Measurements from ENCODE around the gene TCF7L2.
"Not testable (repeated sequence)": the region's sequence is repeated elsewhere in the genome, so short reads cannot be mapped to it uniquely, and the experiment has no call there.

TCF7L2 gene

GRCh38 chr10:113104047-113104446, 154.0 kb downstream of the TCF7L2 start:
- Histone ChIP-seq H3K9ac (ENCODE audit: low read depth, low read length) (no peak overlapping the region; the same call in 1 of the 2 replicates), H3K9me3 (ENCODE audit: control insufficient read depth, insufficient read depth, low read length) (no peaks in the 10 kb centered on the region)

GRCh38 chr10:113108194-113108835, 158.3 kb downstream of the TCF7L2 start:
- no peak overlapping the region for H3K9ac ChIP-seq (ENCODE audit: low read depth, low read length)
- H3K36me3 ChIP-seq (ENCODE audit: insufficient read depth, low read length), result no peaks in the 10 kb centered on the region; the same call in 1 of the 2 replicates
- no peaks in the 10 kb centered on the region for H3K9me3 ChIP-seq (ENCODE audit: control insufficient read depth, insufficient read depth, low read length)
- H3K4me1 ChIP-seq (ENCODE audit: insufficient read depth, low read length), result peaks cover 9% of the 10 kb centered on the region; the same call in 1 of the 2 replicates

More at GRCh38 chr10:113104047-113104446, 154.0 kb downstream of the TCF7L2 start:
- H3K36me3 ChIP-seq (ENCODE audit: insufficient read depth, low read length), result no peaks in the 10 kb centered on the region; the same call in none of the 2 replicates
- H3K4me1 ChIP-seq (ENCODE audit: insufficient read depth, low read length), result peaks cover 9% of the 10 kb centered on the region; the same call in 1 of the 2 replicates

- Histone ChIP-seq H3K9me3 (ENCODE audit: control insufficient read depth, insufficient read depth, low read length) (no peaks in the 10 kb centered on the region), H3K9ac (ENCODE audit: low read depth, low read length) (no peak overlapping the region), H3K36me3 (ENCODE audit: insufficient read depth, low read length) (no peaks in the 10 kb centered on the region; the same call in 1 of the 2 replicates), H3K4me1 (ENCODE audit: insufficient read depth, low read length) (peaks cover 9% of the 10 kb centered on the region; the same call in 1 of the 2 replicates)
Measured at GRCh38 chr10:113108948-113109347, 158.9 kb downstream of the TCF7L2 start.

- not testable (repeated sequence) for H3K36me3 ChIP-seq (ENCODE audit: insufficient read depth, low read length); H3K9ac ChIP-seq (ENCODE audit: low read depth, low read length); H3K9me3 ChIP-seq (ENCODE audit: control insufficient read depth, insufficient read depth, low read length); H3K4me1 ChIP-seq (ENCODE audit: insufficient read depth, low read length)
Measured at GRCh38 chr10:113109482-113109881, 159.4 kb downstream of the TCF7L2 start.

DNA sequence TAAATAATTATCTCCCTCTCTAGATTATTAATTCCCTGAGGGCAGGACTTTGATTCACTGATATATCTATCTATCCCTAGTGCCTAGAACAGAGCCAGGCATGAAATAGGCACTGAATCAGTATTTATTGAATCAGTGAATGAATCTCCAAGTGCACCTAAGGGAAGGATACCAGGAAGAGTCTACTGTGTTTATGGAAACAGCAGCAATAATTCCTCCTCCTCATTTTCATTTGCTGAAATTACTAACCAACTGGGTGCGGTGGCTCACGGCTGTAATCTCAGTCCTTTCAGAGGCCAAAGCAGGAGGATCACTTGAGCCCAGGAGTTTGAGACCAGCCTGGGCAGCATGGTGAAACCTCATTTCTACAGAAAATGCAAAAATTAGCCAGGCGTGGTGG, 161.2 kb downstream of the TCF7L2 start:
- Histone ChIP-seq H3K9me3 (ENCODE audit: control insufficient read depth, insufficient read depth, low read length) (no peaks in the 10 kb centered on the region), H3K4me1 (ENCODE audit: insufficient read depth, low read length) (peaks cover 7% of the 10 kb centered on the region; the same call in 1 of the 2 replicates), H3K36me3 (ENCODE audit: insufficient read depth, low read length) (no peaks in the 10 kb centered on the region), H3K9ac (ENCODE audit: low read depth, low read length) (no peak overlapping the region)

- Histone ChIP-seq H3K9ac (ENCODE audit: low read depth, low read length) (no peak overlapping the region), H3K9me3 (ENCODE audit: control insufficient read depth, insufficient read depth, low read length) (no peaks in the 10 kb centered on the region), H3K4me1 (ENCODE audit: insufficient read depth, low read length) (peaks cover 7% of the 10 kb centered on the region; the same call in 1 of the 2 replicates), H3K36me3 (ENCODE audit: insufficient read depth, low read length) (no peaks in the 10 kb centered on the region)
Measured at GRCh38 chr10:113111900-113112853, 162.1 kb downstream of the TCF7L2 start.

- no peak overlapping the region for H3K9ac ChIP-seq (ENCODE audit: low read depth, low read length)
- H3K36me3 ChIP-seq (ENCODE audit: insufficient read depth, low read length), result no peaks in the 10 kb centered on the region
- no peaks in the 10 kb centered on the region for H3K9me3 ChIP-seq (ENCODE audit: control insufficient read depth, insufficient read depth, low read length)
- 0 out of 2 replicates have a peak, but pooled peaks cover 4% of the 10 kb centered on the region for H3K4me1 ChIP-seq (ENCODE audit: insufficient read depth, low read length)
Measured at GRCh38 chr10:113113241-113113640, 163.2 kb downstream of the TCF7L2 start.

DNA sequence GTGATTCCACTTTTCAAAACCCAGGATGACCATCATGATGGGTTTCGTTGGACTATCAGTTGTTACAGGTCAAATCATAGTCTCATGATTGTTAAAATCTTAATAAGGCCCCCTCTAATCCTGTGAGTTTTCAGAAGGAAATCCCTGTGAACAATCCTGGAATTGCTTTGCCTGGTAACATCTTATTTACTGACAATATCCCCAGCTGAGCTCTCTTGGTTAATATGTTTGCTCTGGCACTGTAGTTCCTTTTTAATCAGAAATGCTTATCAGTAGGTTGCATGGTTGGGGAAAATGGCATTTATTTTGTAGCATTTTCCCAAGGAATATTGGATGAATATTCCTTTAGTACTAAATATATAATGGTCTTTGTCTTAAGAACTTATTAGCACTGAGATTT, 163.9 kb downstream of the TCF7L2 start:
- Histone ChIP-seq H3K36me3 (ENCODE audit: insufficient read depth, low read length) (no peaks in the 10 kb centered on the region), H3K9me3 (ENCODE audit: control insufficient read depth, insufficient read depth, low read length) (no peaks in the 10 kb centered on the region), H3K9ac (ENCODE audit: low read depth, low read length) (no peak overlapping the region), H3K4me1 (ENCODE audit: insufficient read depth, low read length) (0 out of 2 replicates have a peak, but pooled peaks cover 4% of the 10 kb centered on the region)

- H3K9me3 ChIP-seq (ENCODE audit: control insufficient read depth, insufficient read depth, low read length), result no peaks in the 10 kb centered on the region
- no peak overlapping the region for H3K9ac ChIP-seq (ENCODE audit: low read depth, low read length)
- H3K4me1 ChIP-seq (ENCODE audit: insufficient read depth, low read length), result peaks cover 14% of the 10 kb centered on the region; the same call in 1 of the 2 replicates
- no peaks in the 10 kb centered on the region for H3K36me3 ChIP-seq (ENCODE audit: insufficient read depth, low read length)
Measured at GRCh38 chr10:113115556-113115955, 165.5 kb downstream of the TCF7L2 start.

DNA sequence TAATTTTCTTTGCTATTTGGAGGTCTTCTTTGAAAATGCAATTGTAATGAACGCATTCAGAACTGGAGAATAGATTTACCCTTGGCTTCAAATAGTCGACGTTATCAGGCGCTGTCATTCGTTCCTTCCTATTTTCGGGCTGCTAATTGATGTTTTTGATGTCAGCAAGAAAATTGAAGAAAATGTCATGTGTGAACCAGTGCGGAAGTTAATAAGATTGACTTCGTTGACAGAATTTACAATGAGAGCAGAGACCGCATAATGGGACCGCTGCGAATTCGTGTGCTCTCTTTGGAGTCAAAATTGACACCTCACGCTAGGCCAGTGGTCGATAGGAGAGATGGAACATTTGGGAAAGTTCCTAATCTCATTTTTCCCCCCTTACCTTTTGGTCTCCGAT, 168.8 kb downstream of the TCF7L2 start:
- Histone ChIP-seq H3K36me3 (ENCODE audit: insufficient read depth, low read length) (no peaks in the 10 kb centered on the region), H3K4me1 (ENCODE audit: insufficient read depth, low read length) (peaks cover 29% of the 10 kb centered on the region), H3K9ac (ENCODE audit: low read depth, low read length) (no peak overlapping the region), H3K9me3 (ENCODE audit: control insufficient read depth, insufficient read depth, low read length) (no peaks in the 10 kb centered on the region)

DNA sequence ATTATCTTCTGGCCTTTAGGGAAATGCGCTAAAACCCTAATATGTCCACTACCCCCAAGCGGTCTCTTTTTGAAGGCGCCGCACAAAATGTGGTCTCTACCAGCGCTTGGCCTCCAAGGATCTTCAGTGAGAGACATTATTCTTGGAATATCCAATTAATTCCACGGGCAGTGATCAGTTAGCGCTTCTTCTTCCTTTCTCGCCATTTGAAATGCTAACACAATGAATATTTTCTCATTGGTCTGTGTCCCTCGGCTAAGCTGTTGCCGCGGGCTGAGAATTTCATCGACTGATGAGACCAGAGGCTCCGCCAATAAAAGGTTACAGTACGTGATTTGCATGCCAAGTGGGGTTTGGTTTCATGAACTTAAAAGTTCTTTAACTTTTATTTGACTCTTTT, 169.8 kb downstream of the TCF7L2 start:
- Histone ChIP-seq H3K9me3 (ENCODE audit: control insufficient read depth, insufficient read depth, low read length) (no peaks in the 10 kb centered on the region), H3K4me1 (ENCODE audit: insufficient read depth, low read length) (peaks cover 29% of the 10 kb centered on the region), H3K9ac (ENCODE audit: low read depth, low read length) (no peak overlapping the region), H3K36me3 (ENCODE audit: insufficient read depth, low read length) (no peaks in the 10 kb centered on the region)

DNA sequence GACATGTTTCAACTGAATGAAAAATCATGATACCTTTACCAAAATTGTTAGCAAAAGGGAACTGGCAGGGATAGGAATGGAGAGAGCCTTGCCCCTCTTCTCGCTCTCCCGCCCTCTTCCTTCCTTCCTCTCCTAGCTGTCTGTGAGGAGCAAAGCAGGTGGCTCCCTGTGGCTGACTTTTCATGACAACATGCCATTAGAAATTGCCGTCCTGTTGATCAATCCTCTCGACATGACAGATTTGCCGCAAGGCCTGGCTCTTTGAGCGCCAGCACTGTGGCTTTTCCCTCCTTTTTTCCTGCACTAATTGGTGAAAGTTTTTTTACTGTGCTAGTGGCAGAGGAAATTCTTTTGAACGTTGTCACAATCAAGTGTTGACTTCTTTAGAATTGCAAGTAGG, 171.1 kb downstream of the TCF7L2 start:
- Histone ChIP-seq H3K36me3 (ENCODE audit: insufficient read depth, low read length) (no peaks in the 10 kb centered on the region), H3K4me1 (ENCODE audit: insufficient read depth, low read length) (peaks cover 35% of the 10 kb centered on the region), H3K9ac (ENCODE audit: low read depth, low read length) (no peak overlapping the region), H3K9me3 (ENCODE audit: control insufficient read depth, insufficient read depth, low read length) (no peaks in the 10 kb centered on the region)

DNA sequence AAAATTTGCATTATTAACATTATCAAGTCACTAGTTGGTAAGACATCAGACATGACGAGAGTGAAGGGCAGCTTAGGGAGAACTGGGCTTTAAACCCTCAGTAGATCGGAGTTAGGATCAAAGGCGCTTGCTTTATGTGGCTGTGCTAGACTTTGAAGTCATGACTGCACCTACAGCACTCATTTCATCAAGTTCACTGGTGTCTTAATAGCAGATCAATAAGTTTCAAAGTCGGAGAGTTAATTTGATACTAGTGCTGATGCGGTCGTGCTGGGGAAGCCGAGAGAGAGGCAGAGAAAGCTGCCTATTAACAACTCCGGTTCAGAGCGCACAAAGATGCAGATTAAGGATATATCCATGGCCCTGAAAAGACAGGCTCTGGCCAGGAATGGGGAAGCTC, 172.9 kb downstream of the TCF7L2 start:
- H3K4me1 ChIP-seq (ENCODE audit: insufficient read depth, low read length), result peaks cover 43% of the 10 kb centered on the region
- H3K9ac ChIP-seq (ENCODE audit: low read depth, low read length), result no peak overlapping the region
- H3K9me3 ChIP-seq (ENCODE audit: control insufficient read depth, insufficient read depth, low read length), result no peaks in the 10 kb centered on the region
- no peaks in the 10 kb centered on the region for H3K36me3 ChIP-seq (ENCODE audit: insufficient read depth, low read length)

- Histone ChIP-seq H3K9me3 (ENCODE audit: control insufficient read depth, insufficient read depth, low read length) (no peaks in the 10 kb centered on the region), H3K9ac (ENCODE audit: low read depth, low read length) (no peak overlapping the region), H3K4me1 (ENCODE audit: insufficient read depth, low read length) (peaks cover 53% of the 10 kb centered on the region), H3K36me3 (ENCODE audit: insufficient read depth, low read length) (no peaks in the 10 kb centered on the region)
Measured at GRCh38 chr10:113124724-113125123, 174.7 kb downstream of the TCF7L2 start.

All from ES-I3 (cell line).